NCI-H2081 treated with DMSO at 0.1 percent for 48 hours (cell line): ENCODE data around the gene DYRK4.

Experiments
- DNase-seq: peaks from one replicate; lab custom pipeline; 2025; lab: John Stamatoyannopoulos, UW

The DYRK4 gene

DNA sequence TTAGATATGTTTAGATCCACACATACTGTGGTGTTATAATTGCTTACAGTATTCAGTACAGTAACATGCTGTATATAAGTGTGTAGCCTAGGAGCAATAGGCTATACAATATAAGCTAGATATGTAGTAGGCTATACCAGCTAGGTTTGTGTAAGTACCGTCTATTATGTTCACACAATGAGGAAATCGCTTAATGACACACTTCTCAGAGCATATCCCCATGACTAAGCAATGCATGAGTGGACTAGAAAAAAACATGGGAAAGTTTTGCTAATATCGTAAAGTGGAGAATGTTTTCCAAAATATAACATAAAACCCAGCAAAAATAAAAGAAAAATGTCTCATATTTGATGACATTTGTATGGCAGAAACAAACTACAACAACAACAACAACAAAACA is 59.5 kb downstream of the DYRK4 start:
- no peak for DNase-seq

DNA sequence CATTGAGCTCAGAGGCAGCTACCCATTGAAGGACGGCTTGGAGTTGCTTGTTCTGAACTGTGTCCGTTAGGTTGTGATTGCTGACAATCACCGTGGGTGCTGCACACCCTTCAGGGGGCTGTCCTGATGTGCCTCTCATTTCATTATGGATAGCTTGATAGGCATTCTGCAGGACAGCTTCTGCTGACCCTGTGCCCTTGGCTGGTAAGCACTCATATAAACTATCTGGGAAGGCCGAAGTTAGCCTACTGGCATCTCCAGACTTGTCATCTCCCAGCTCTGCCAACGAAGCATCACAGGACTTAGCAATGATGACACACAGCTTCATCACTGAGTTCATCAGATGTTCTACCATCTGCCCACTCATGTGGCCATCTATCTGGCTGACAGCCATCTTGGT is 64.5 kb downstream of the DYRK4 start:
- DNase-seq, result no peak

DNA sequence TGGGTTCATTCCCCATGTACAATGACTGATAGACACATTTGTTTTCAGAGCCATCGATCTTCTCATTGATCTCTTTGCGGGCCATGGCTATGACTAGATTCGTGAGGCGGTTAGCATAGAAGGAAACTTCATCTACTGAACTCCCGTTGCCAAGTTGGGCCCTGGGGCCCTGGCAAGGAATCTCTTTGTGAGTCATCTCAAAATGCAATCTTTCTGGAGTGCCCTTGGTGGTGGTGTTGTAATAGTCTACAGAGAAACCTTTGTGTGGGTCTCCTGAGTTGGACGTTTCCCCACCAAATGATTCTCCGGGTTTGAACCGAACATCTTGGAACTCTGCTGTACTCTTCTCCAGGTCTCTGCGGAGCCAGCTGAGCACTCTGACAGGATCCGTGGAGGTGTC is 66.4 kb downstream of the DYRK4 start:
- DNase-seq, result no peak

DNA sequence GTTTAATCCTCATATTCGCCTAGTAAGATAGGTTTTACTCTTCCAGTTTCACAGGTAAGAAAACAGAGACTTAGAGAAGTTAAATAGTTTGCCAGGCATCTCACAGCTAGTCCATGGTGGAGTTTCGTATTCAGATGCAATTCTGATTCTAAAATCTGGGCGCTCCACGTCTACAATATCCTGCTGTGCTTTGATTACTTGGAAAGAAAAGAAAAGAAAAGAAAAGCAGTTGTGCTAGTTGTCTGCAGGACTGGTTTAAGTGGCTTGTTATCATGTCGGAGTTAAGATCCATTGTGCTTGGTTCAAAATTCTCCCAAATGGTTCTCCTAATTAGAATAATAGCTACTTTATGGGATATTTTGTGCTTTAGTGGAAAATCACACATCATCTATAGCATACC is 68.3 kb downstream of the DYRK4 start:
- DNase-seq, result no peak

DNA sequence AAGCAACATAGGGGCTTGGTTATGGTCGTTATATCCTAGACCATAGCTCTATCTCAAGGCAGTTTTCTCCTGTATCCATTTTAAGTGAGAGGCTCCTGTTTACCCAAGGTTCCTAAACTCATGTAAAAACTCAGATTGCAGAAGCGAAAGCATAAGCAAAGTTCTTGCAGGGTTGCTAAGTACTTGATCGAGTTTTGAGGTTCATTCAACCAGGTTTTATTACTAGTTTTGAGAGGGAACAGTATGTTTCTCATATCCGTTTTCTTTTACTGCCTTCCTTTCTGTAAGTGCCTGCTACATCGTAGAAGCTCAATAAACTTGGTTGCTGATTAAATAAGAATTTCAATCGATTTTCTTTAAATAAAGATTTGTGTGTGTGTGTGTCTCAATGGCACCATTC is 81.7 kb downstream of the DYRK4 start:
- DNase-seq, result no peak

DNA sequence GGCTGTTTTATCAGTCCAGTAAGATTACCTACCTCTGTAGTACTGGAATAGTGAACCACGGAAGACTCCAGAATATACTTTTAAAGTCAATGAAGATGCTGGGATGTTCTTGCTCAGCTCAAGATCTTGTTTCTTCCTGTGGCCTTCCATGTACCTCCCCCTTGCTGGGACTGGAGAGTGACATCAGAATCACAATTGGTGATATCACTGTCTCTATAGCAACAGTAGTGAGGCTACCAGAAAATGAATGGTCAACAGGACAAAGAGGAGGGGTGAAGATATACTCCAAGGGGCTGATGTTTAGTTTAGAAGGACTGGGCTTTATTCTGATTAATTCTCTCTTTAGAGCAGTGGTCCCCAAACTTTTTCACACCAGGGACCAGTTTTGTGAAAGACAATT is 83.0 kb downstream of the DYRK4 start:
- no peak for DNase-seq

DNA sequence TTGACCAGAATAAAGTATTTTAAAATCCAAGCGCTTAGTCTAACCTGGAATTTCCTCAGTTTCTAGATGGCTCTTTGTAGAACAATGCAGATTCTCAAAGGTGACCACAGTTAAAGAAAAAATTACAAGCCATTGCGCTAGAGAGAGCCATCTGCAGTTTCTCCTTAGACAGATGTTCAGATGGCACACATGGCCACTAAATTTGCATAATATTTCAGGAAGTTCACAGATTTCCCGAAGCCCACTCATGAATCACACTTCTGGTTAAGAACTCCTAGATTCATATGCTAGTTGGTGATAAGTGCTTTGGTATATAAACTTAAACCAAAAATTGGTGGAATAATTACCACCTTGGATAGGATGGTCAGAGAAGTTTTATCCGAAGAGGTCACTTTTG is 86.1 kb downstream of the DYRK4 start:
- no peak for DNase-seq

DNA sequence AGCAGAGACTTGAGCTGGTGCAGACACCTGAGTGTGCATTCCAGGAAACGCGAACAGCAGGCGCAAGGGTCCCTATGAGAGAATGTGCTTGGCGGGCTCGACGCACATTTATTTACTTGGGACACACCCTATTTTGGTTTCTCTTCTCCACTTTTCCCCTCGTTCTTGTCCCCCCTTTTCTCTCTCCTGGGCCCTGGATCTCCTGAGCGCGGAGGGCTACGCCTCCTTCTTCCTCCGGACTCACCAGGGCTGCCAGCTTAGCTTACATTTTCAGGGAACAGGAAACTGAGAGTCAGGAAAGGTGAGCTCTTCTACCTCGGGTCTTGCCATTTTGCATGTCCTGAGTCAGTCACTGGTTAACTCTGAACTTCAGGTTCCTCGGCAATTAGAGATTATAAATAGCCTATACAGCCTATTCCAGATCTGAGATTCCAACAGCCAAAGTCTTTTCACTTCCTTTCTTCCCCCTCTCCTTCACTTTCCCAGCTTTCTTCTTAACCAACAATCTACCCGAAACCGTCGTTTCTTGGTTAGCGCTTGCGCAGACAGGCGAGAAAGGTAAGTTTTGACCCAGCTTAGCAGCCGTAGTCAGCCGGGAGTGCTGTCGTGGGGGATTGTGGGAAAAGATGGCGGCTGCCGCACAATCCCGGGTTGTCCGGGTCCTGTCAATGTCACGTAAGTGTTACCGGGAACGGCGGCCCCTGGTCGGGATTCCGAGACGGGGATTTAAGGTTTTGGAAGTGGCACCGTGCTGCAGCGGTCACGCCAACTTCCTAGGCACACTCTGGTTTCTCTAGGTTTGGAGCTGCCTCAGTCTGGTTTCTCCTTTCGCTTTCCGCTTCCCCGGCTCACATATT is 86.7 kb downstream of the DYRK4 start, which contains the start of the genes AKAP3 and NDUFA9:
TSS of gene AKAP3 (minus strand) at position 551 of the 857 bp plus-strand sequence. CDS start 10,855 bp downstream, outside the sequence.
TSS of gene NDUFA9 (plus strand) at position 614 of the 857 bp plus-strand sequence. CDS start at position 627, 13 bp downstream.
- peak; percentile 43 for DNase-seq

DNA sequence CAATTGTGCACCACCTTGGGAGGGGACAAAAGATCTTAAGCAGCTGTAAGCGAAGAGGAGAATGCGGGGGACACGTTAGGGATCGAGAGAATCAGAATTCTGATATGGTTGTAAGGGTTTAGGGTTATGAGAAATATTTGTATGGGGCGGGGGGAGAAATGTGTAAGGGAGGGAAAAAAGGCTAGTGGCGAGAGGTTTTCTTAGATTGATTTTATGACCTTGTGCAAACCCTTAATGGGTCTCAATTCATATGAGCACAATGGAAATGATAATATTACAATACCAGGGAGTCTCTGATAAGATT is 87.3 kb downstream of the DYRK4 start:
- DNase-seq, result no peak

DNA sequence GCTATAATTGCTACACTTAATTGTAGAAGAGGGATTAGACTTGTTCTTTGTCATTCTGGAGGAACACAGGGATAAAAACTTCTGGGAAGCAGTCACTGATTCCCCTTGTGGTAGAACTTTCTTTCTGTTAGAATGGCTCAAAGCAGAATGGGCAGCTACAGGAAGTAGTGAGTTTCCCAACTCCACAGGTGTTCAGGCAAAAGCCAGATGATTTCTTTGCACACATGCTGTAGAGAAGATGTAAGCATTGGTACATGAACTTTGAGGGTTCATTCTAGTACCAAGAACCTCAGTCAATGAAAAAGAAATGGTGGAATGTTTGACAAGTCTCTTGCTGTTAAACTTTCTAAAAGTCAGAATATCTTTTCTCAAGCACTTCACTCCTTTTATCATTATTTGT is 91.2 kb downstream of the DYRK4 start:
- no peak for DNase-seq

DNA sequence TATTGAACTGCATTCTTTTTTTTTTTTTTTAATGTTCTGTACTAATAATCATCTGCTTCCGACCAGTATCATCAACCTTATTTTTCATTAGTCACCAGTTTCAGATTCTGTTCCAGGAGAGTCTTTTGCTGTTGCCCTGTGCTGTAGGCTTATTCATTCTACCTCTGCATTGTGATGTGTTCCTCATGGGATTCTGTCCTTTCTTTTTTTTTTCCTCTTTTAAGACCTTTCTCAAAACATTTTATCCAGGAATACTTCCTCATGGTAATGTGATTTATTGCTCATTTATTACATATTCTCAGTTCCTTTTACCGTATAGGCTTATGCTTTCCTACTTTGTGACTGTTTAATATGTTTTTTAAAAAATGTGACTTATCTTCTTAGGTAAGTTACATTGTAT is 91.7 kb downstream of the DYRK4 start:
- DNase-seq, result no peak
